ENCODE data around the gene FBXO15. TPM values are rescaled to one million over a fixed set of nuclear protein-coding genes. Genes with fewer than 3 reads are reported as not detected.

FBXO15 gene
- total RNA-seq, 4 donors from 2014 or later = 0.33 to 0.45 TPM; not detected in 2

- peaks cover 39 to 78% (median 54%) of the 10 kb centered on the region in 4 donors for H3K36me3 ChIP-seq
- DNase-seq (ENCODE audit: extremely low spot score) = no peak
- intact Hi-C loops (cut with DNase I) = no loop called here
- H3K4me3 ChIP-seq = no peak overlapping the region
- WGBS = 90% methylated on average over 4 of the region's 4 CpGs
- peaks cover 16 to 35% (median 30%) of the 10 kb centered on the region in 4 donors for H3K4me1 ChIP-seq
- no peak overlapping the region for H3K27ac ChIP-seq (replicated peaks in 1 of 4)
- H3K9me3 ChIP-seq = no peaks in the 10 kb centered on the region
- TF ChIP-seq CTCF (IDR thresholded peaks at IDR 0.05) (no peak), POLR2A (IDR thresholded peaks at IDR 0.05; ENCODE audit: low read depth) (no peak), POLR2AphosphoS5 (IDR thresholded peaks at IDR 0.05) (no peak), EP300 (IDR thresholded peaks at IDR 0.05) (no peak)
- H3K27me3 ChIP-seq = no peaks in the 10 kb centered on the region
These were observed 7.6 kb upstream of the FBXO15 start for GRCh38 chr18:74155276-74155675.

DNA sequence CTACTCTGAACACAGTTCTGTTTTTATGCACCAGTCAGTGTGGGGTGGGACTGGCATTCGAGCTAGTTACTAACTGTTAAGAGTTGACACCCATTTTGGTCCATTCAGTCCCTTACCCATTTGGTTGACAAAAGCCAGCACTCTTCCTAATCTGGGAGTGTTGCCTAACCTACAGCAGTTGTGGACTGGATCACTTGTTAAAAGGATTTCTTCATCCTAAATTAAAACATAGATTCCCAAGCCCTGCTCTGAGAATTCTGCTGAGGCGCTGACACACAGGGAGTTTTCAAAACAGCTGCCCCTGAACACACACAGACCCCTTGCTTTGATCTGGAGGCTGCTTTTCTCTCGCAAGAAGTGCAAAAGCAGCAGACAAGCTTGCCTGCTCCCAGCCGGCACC, 7.1 kb upstream of the FBXO15 start:
- no peak for TF ChIP-seq CTCF (IDR thresholded peaks at IDR 0.05)
- no peak for TF ChIP-seq POLR2AphosphoS5 (IDR thresholded peaks at IDR 0.05)
- no peak for TF ChIP-seq POLR2A (IDR thresholded peaks at IDR 0.05; ENCODE audit: low read depth)
- no peak for TF ChIP-seq EP300 (IDR thresholded peaks at IDR 0.05)
- no peaks in the 10 kb centered on the region for H3K27me3 ChIP-seq
- no peaks in the 10 kb centered on the region for H3K9me3 ChIP-seq
- H3K4me1 ChIP-seq = peaks cover 22 to 40% (median 36%) of the 10 kb centered on the region in 4 donors
- no peak overlapping the region for H3K4me3 ChIP-seq
- WGBS = 85% methylated on average over 4 of the region's 4 CpGs
- peaks cover 34 to 73% (median 48%) of the 10 kb centered on the region in 4 donors for H3K36me3 ChIP-seq
- intact Hi-C loops (cut with DNase I) = no loop called here
- H3K27ac ChIP-seq (replicated peaks in 1 of 4) = no peak overlapping the region
- DNase-seq (ENCODE audit: extremely low spot score) = no peak

- 95% methylated on average over 4 of the region's 4 CpGs for WGBS
- Histone ChIP-seq H3K27me3 (no peaks in the 10 kb centered on the region), H3K4me3 (no peak overlapping the region), H3K36me3 (peaks cover 27 to 64% (median 40%) of the 10 kb centered on the region in 4 donors), H3K9me3 (no peaks in the 10 kb centered on the region), H3K4me1 (peaks cover 31 to 49% (median 45%) of the 10 kb centered on the region in 4 donors), H3K27ac (replicated peaks in 1 of 4) (no peak overlapping the region)
- no peak for DNase-seq (ENCODE audit: extremely low spot score)
- intact Hi-C loops (cut with DNase I) = no loop called here
- TF ChIP-seq EP300 (IDR thresholded peaks at IDR 0.05) = no peak
- no peak for TF ChIP-seq POLR2AphosphoS5 (IDR thresholded peaks at IDR 0.05)
- no peak for TF ChIP-seq POLR2A (IDR thresholded peaks at IDR 0.05; ENCODE audit: low read depth)
- TF ChIP-seq CTCF (IDR thresholded peaks at IDR 0.05) = no peak
These were observed 6.2 kb upstream of the FBXO15 start for GRCh38 chr18:74153793-74154192.

- 78% methylated on average over 4 of the region's 4 CpGs for WGBS
- no peak overlapping the region for H3K4me3 ChIP-seq
- H3K27me3 ChIP-seq = no peaks in the 10 kb centered on the region
- H3K27ac ChIP-seq (replicated peaks in 1 of 4) = no peak overlapping the region
- TF ChIP-seq POLR2AphosphoS5 (IDR thresholded peaks at IDR 0.05) (no peak), CTCF (IDR thresholded peaks at IDR 0.05) (no peak), POLR2A (IDR thresholded peaks at IDR 0.05; ENCODE audit: low read depth) (no peak), EP300 (IDR thresholded peaks at IDR 0.05) (no peak)
- H3K36me3 ChIP-seq = peaks cover 23 to 59% (median 36%) of the 10 kb centered on the region in 4 donors
- no peaks in the 10 kb centered on the region for H3K9me3 ChIP-seq
- no peak for DNase-seq (ENCODE audit: extremely low spot score)
- peaks cover 31 to 50% (median 45%) of the 10 kb centered on the region in 4 donors for H3K4me1 ChIP-seq
- intact Hi-C loops (cut with DNase I) = no loop called here
These were observed 5.7 kb upstream of the FBXO15 start for GRCh38 chr18:74153377-74153776.

GRCh38 chr18:74152857-74153256, 5.2 kb upstream of the FBXO15 start:
- TF ChIP-seq CTCF (IDR thresholded peaks at IDR 0.05) (no peak), POLR2A (IDR thresholded peaks at IDR 0.05; ENCODE audit: low read depth) (no peak), EP300 (IDR thresholded peaks at IDR 0.05) (no peak), POLR2AphosphoS5 (IDR thresholded peaks at IDR 0.05) (no peak)
- H3K4me1 ChIP-seq = peaks cover 31 to 50% (median 45%) of the 10 kb centered on the region in 4 donors
- no peak overlapping the region for H3K4me3 ChIP-seq
- H3K27me3 ChIP-seq = no peaks in the 10 kb centered on the region
- peaks cover 18 to 54% (median 31%) of the 10 kb centered on the region in 4 donors for H3K36me3 ChIP-seq
- intact Hi-C loops (cut with DNase I) = no loop called here
- H3K9me3 ChIP-seq = no peaks in the 10 kb centered on the region
- H3K27ac ChIP-seq (replicated peaks in 1 of 4) = no peak overlapping the region
- 92% methylated on average over 2 of the region's 2 CpGs for WGBS
- no peak for DNase-seq (ENCODE audit: extremely low spot score)

Measured in esophagus muscularis mucosa (tissue), 4 donors.